HFF-Myc (cell line): ENCODE measurements around the gene SCG3.

Source experiments
- DNase-seq: peaks from one replicate; pipeline ENCODE4 v3.0.0-alpha.2; 2011; ENCODE audit warnings: low read depth; ENCODE audit errors: extremely low read depth
- H3K4me3 ChIP-seq: replicated peaks from 2 replicates; pipeline ENCODE4 v1.5.1; 2011; ENCODE audit warnings: low read depth, mild to moderate bottlenecking, control low read depth, low read length
- CTCF ChIP-seq: IDR thresholded peaks from 2 replicates; pipeline ENCODE4 v1.5.1; 2012; ENCODE audit warnings: mild to moderate bottlenecking, low read depth, low read length, control low read depth; ENCODE audit errors: missing control alignments

SCG3 gene

GRCh38 chr15:51750186-51750585, 68.9 kb downstream of the SCG3 start:
- no peak overlapping the region for H3K4me3 ChIP-seq
- DNase-seq = no peak
- no peak for TF ChIP-seq CTCF

GRCh38 chr15:51750792-51751696, 69.7 kb downstream of the SCG3 start, which contains the start of gene TMOD2:
TSS of gene TMOD2 (plus strand) at chr15:51751597. CDS start at chr15:51766442, 14,845 bp downstream.
- DNase-seq = no peak
- TF ChIP-seq CTCF = no peak
- H3K4me3 ChIP-seq = peak within 1 kb of the TSS; percentile 39

GRCh38 chr15:51751697-51752683, 70.7 kb downstream of the SCG3 start:
- peak overlapping the region; percentile 39 for H3K4me3 ChIP-seq
- DNase-seq = no peak
- TF ChIP-seq CTCF = no peak

GRCh38 chr15:51752888-51753287, 71.6 kb downstream of the SCG3 start:
- H3K4me3 ChIP-seq = no peak overlapping the region
- no peak for TF ChIP-seq CTCF
- DNase-seq = no peak

GRCh38 chr15:51754267-51754666, 73.0 kb downstream of the SCG3 start:
- DNase-seq = no peak
- H3K4me3 ChIP-seq = no peak overlapping the region
- TF ChIP-seq CTCF = no peak

GRCh38 chr15:51755790-51756189, 74.5 kb downstream of the SCG3 start:
- no peak for DNase-seq
- TF ChIP-seq CTCF = no peak
- no peak overlapping the region for H3K4me3 ChIP-seq
